ENCODE measurements around the gene TNFRSF1A.

TNFRSF1A gene

GRCh38 chr12:6330999-6331714, 10.7 kb downstream of the TNFRSF1A start:
- H3F3A ChIP-seq (ENCODE audit: control insufficient read depth, insufficient read depth): 0 out of 2 replicates have a peak, but pooled peaks cover 3% of the 10 kb centered on the region
- TF ChIP-seq EZH2phosphoT487 (IDR thresholded peaks at IDR 0.05; ENCODE audit: borderline replicate concordance, low read length) (no peak), CTCF (IDR thresholded peaks at IDR 0.05; ENCODE audit: low read depth, low read length, poor library complexity, severe bottlenecking) (no peak)
- H3K4me2 ChIP-seq (ENCODE audit: low read length): peak overlapping the region; percentile 40
- H3K9me2 ChIP-seq (replicated peaks; ENCODE audit: control insufficient read depth, low read length): no peaks in the 10 kb centered on the region
- no peak overlapping the region for H3K27ac ChIP-seq (ENCODE audit: low read depth, low read length)
- no peaks in the 10 kb centered on the region for H4K20me1 ChIP-seq (ENCODE audit: control insufficient read depth, insufficient read depth, low read depth, low read length)
- H3K4me1 ChIP-seq (ENCODE audit: control insufficient read depth, low read length): peaks cover 35% of the 10 kb centered on the region
- no peaks in the 10 kb centered on the region for H3K9me3 ChIP-seq (ENCODE audit: control insufficient read depth, insufficient read depth, low read length)
- no peak overlapping the region for H3K4me3 ChIP-seq (ENCODE audit: low read length)
- peaks cover 21% of the 10 kb centered on the region for H3K79me2 ChIP-seq (ENCODE audit: control insufficient read depth, low read length)
- no peaks in the 10 kb centered on the region for H3K27me3 ChIP-seq (ENCODE audit: control insufficient read depth, low read length)
- H3K36me3 ChIP-seq (ENCODE audit: control insufficient read depth, low read length): peaks cover 75% of the 10 kb centered on the region

- no peaks in the 10 kb centered on the region for H4K20me1 ChIP-seq (ENCODE audit: control insufficient read depth, insufficient read depth, low read depth, low read length)
- H3F3A ChIP-seq (ENCODE audit: control insufficient read depth, insufficient read depth): no peaks in the 10 kb centered on the region
- H3K27me3 ChIP-seq (ENCODE audit: control insufficient read depth, low read length): no peaks in the 10 kb centered on the region
- no peaks in the 10 kb centered on the region for H3K9me3 ChIP-seq (ENCODE audit: control insufficient read depth, insufficient read depth, low read length)
- H3K4me1 ChIP-seq (ENCODE audit: control insufficient read depth, low read length): peaks cover 31% of the 10 kb centered on the region
- TF ChIP-seq CTCF (IDR thresholded peaks at IDR 0.05; ENCODE audit: low read depth, low read length, poor library complexity, severe bottlenecking) (no peak), EZH2phosphoT487 (IDR thresholded peaks at IDR 0.05; ENCODE audit: borderline replicate concordance, low read length) (no peak)
- no peaks in the 10 kb centered on the region for H3K9me2 ChIP-seq (replicated peaks; ENCODE audit: control insufficient read depth, low read length)
- H3K79me2 ChIP-seq (ENCODE audit: control insufficient read depth, low read length): peaks cover 12% of the 10 kb centered on the region
- peaks cover 72% of the 10 kb centered on the region for H3K36me3 ChIP-seq (ENCODE audit: control insufficient read depth, low read length)
- no peak overlapping the region for H3K4me3 ChIP-seq (ENCODE audit: low read length)
- H3K27ac ChIP-seq (ENCODE audit: low read depth, low read length): 0 out of 2 replicates have a peak overlapping the region, but pooled peaks have one; percentile 5
- H3K4me2 ChIP-seq (ENCODE audit: low read length): peak overlapping the region; percentile 40
These were observed 11.7 kb downstream of the TNFRSF1A start for GRCh38 chr12:6330192-6330591.

GRCh38 chr12:6329703-6330064, 12.2 kb downstream of the TNFRSF1A start:
- no peak for TF ChIP-seq CTCF (IDR thresholded peaks at IDR 0.05; ENCODE audit: low read depth, low read length, poor library complexity, severe bottlenecking)
- TF ChIP-seq EZH2phosphoT487 (IDR thresholded peaks at IDR 0.05; ENCODE audit: borderline replicate concordance, low read length): no peak
- Histone ChIP-seq H3K27me3 (ENCODE audit: control insufficient read depth, low read length) (no peaks in the 10 kb centered on the region), H3K36me3 (ENCODE audit: control insufficient read depth, low read length) (peaks cover 67% of the 10 kb centered on the region), H3K79me2 (ENCODE audit: control insufficient read depth, low read length) (peaks cover 7% of the 10 kb centered on the region), H3K4me1 (ENCODE audit: control insufficient read depth, low read length) (peaks cover 28% of the 10 kb centered on the region), H3K4me2 (ENCODE audit: low read length) (no peak overlapping the region), H3K27ac (ENCODE audit: low read depth, low read length) (no peak overlapping the region), H3K9me2 (replicated peaks; ENCODE audit: control insufficient read depth, low read length) (no peaks in the 10 kb centered on the region), H3K9me3 (ENCODE audit: control insufficient read depth, insufficient read depth, low read length) (no peaks in the 10 kb centered on the region), H3K4me3 (ENCODE audit: low read length) (no peak overlapping the region), H3F3A (ENCODE audit: control insufficient read depth, insufficient read depth) (no peaks in the 10 kb centered on the region), H4K20me1 (ENCODE audit: control insufficient read depth, insufficient read depth, low read depth, low read length) (no peaks in the 10 kb centered on the region)

Measured in DOHH2 (cell line).